ENCODE data around the gene FGF1. TPM values are rescaled to one million over a fixed set of nuclear protein-coding genes. Genes with fewer than 3 reads are reported as not detected.

The FGF1 gene
- total and polyA plus RNA-seq, 12 donors = 0.42 to 2.5 (median 0.90) TPM

GRCh38 chr5:142684508-142685041 lies 1.3 kb downstream of the FGF1 start:
- no peak overlapping the region for H3K27ac ChIP-seq
- intact Hi-C loops (cut with DNase I) = no loop called here

GRCh38 chr5:142683881-142684505 lies 1.9 kb downstream of the FGF1 start:
- Histone ChIP-seq H3K9me3 (replicated peaks in 1 of 3) (no peaks in the 10 kb centered on the region), H3K4me1 (replicated peaks in 1 of 2) (no peaks in the 10 kb centered on the region), H3K27ac (no peak overlapping the region), H3K27me3 (no peaks in the 10 kb centered on the region), H3K4me3 (no peak overlapping the region), H3K36me3 (replicated peaks in 1 of 2) (no peaks in the 10 kb centered on the region)
- DNase-seq = no peak
- WGBS, 4 donors = 85 to 90% (median 89%) methylated on average over 5 of the region's 5 CpGs
- intact Hi-C loops (cut with DNase I) = no loop called here
- TF ChIP-seq CTCF (IDR thresholded peaks at IDR 0.05) (no peak), POLR2A (IDR thresholded peaks at IDR 0.05) (no peak)

More at GRCh38 chr5:142684508-142685041, 1.3 kb downstream of the FGF1 start:
- no peaks in the 10 kb centered on the region for H3K9me3 ChIP-seq (replicated peaks in 1 of 3)
- 55 to 86% (median 66%) methylated on average over 7 to 9 of the region's 9 CpGs for WGBS, 4 donors
- no peak for DNase-seq
- H3K4me3 ChIP-seq = no peak overlapping the region
- H3K36me3 ChIP-seq (replicated peaks in 1 of 2) = no peaks in the 10 kb centered on the region
- no peaks in the 10 kb centered on the region for H3K4me1 ChIP-seq (replicated peaks in 1 of 2)
- no peaks in the 10 kb centered on the region for H3K27me3 ChIP-seq
- TF ChIP-seq POLR2A (IDR thresholded peaks at IDR 0.05) = no peak
- no peak for TF ChIP-seq CTCF (IDR thresholded peaks at IDR 0.05)

- 86 to 97% (median 91%) methylated on average over 3 of the region's 3 CpGs for WGBS, 4 donors
- Histone ChIP-seq H3K27ac (no peak overlapping the region), H3K4me3 (no peak overlapping the region), H3K27me3 (no peaks in the 10 kb centered on the region), H3K4me1 (replicated peaks in 1 of 2) (no peaks in the 10 kb centered on the region), H3K9me3 (replicated peaks in 1 of 3) (no peaks in the 10 kb centered on the region), H3K36me3 (replicated peaks in 1 of 2) (no peaks in the 10 kb centered on the region)
- TF ChIP-seq POLR2A (IDR thresholded peaks at IDR 0.05) = no peak
- no peak for TF ChIP-seq CTCF (IDR thresholded peaks at IDR 0.05)
- DNase-seq = no peak
- intact Hi-C loops (cut with DNase I) = no loop called here
Measured at GRCh38 chr5:142683116-142683515, 2.8 kb downstream of the FGF1 start.

- Histone ChIP-seq H3K4me1 (replicated peaks in 1 of 2) (no peaks in the 10 kb centered on the region), H3K27ac (no peak overlapping the region), H3K9me3 (replicated peaks in 1 of 3) (no peaks in the 10 kb centered on the region), H3K27me3 (no peaks in the 10 kb centered on the region), H3K4me3 (no peak overlapping the region), H3K36me3 (replicated peaks in 1 of 2) (no peaks in the 10 kb centered on the region)
- no peak for TF ChIP-seq CTCF (IDR thresholded peaks at IDR 0.05)
- TF ChIP-seq POLR2A (IDR thresholded peaks at IDR 0.05) = no peak
- 68 to 92% (median 83%) methylated on average over 5 of the region's 5 CpGs for WGBS, 4 donors
- DNase-seq = no peak
- intact Hi-C loops (cut with DNase I) = no loop called here
Measured at GRCh38 chr5:142680605-142681259, 5.2 kb downstream of the FGF1 start.
